ENCODE measurements around the gene INPP1.

DNA sequence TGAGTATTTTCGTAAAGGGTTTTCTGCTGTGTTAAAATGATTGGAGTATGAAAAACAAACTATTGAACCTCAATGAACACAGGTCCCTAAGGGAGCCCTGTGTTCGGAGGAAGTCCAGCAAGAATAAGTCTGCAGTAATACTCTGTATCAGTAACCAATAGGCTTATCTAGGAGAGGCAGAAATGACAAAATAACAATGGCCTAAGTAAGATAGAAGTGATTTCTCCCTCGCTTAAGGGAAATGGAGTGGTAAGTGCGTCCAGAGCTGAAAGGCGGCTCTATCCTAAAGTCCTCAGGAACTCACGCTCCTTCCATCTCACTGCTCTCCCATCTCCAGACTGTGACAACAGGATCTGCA is 35.5 kb downstream of the INPP1 start:
- TF ChIP-seq, protein P1, sequence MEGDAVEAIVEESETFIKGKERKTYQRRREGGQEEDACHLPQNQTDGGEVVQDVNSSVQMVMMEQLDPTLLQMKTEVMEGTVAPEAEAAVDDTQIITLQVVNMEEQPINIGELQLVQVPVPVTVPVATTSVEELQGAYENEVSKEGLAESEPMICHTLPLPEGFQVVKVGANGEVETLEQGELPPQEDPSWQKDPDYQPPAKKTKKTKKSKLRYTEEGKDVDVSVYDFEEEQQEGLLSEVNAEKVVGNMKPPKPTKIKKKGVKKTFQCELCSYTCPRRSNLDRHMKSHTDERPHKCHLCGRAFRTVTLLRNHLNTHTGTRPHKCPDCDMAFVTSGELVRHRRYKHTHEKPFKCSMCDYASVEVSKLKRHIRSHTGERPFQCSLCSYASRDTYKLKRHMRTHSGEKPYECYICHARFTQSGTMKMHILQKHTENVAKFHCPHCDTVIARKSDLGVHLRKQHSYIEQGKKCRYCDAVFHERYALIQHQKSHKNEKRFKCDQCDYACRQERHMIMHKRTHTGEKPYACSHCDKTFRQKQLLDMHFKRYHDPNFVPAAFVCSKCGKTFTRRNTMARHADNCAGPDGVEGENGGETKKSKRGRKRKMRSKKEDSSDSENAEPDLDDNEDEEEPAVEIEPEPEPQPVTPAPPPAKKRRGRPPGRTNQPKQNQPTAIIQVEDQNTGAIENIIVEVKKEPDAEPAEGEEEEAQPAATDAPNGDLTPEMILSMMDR (IDR thresholded peaks at IDR 0.05 in 4 of 5, conservative IDR thresholded peaks at IDR 0.05 in 1 of 5) = no peak
- TF ChIP-seq POLR2A (IDR thresholded peaks at IDR 0.05) = no peak

All from gastrocnemius medialis (tissue), 4 donors.